ENCODE data around the gene SLC12A5.
A peak's percentile ranks its signal among the peaks of the same experiment; 100 is the strongest.
"Not testable (repeated sequence)": the region's sequence is repeated elsewhere in the genome, so short reads cannot be mapped to it uniquely, and the experiment has no call there.

The SLC12A5 gene

GRCh38 chr20:45995495-45996097 lies 33.4 kb upstream of the SLC12A5 start:
- not testable (repeated sequence) for H3K27me3 ChIP-seq (replicated peaks; ENCODE audit: control insufficient read depth, insufficient read depth, low read length, poor library complexity, severe bottlenecking); H3K9me3 ChIP-seq (ENCODE audit: control insufficient read depth, low read length); H3K4me3 ChIP-seq (ENCODE audit: insufficient read depth, low read depth, low read length, poor library complexity, severe bottlenecking); DNase-seq; H3K27ac ChIP-seq (ENCODE audit: insufficient read depth, low read length, poor library complexity, severe bottlenecking); H3K36me3 ChIP-seq (ENCODE audit: control insufficient read depth, insufficient read depth, low read length)
- peaks cover 32% of the 10 kb centered on the region for H3K4me1 ChIP-seq (ENCODE audit: control insufficient read depth, insufficient read depth, low read length, poor library complexity, severe bottlenecking)

- Histone ChIP-seq H3K36me3 (ENCODE audit: control insufficient read depth, insufficient read depth, low read length) (no peaks in the 10 kb centered on the region), H3K27ac (ENCODE audit: insufficient read depth, low read length, poor library complexity, severe bottlenecking) (no peak overlapping the region), H3K4me1 (ENCODE audit: control insufficient read depth, insufficient read depth, low read length, poor library complexity, severe bottlenecking) (peaks cover 44% of the 10 kb centered on the region), H3K27me3 (replicated peaks; ENCODE audit: control insufficient read depth, insufficient read depth, low read length, poor library complexity, severe bottlenecking) (no peaks in the 10 kb centered on the region), H3K4me3 (ENCODE audit: insufficient read depth, low read depth, low read length, poor library complexity, severe bottlenecking) (no peak overlapping the region), H3K9me3 (ENCODE audit: control insufficient read depth, low read length) (no peaks in the 10 kb centered on the region)
- DNase-seq, result no peak
Measured at GRCh38 chr20:45997187-45997586, 31.8 kb upstream of the SLC12A5 start.

GRCh38 chr20:45998337-45998736 lies 30.7 kb upstream of the SLC12A5 start:
- H3K36me3 ChIP-seq (ENCODE audit: control insufficient read depth, insufficient read depth, low read length), result no peaks in the 10 kb centered on the region
- no peak for DNase-seq
- no peak overlapping the region for H3K27ac ChIP-seq (ENCODE audit: insufficient read depth, low read length, poor library complexity, severe bottlenecking)
- H3K9me3 ChIP-seq (ENCODE audit: control insufficient read depth, low read length), result no peaks in the 10 kb centered on the region
- no peaks in the 10 kb centered on the region for H3K27me3 ChIP-seq (replicated peaks; ENCODE audit: control insufficient read depth, insufficient read depth, low read length, poor library complexity, severe bottlenecking)
- peaks cover 44% of the 10 kb centered on the region for H3K4me1 ChIP-seq (ENCODE audit: control insufficient read depth, insufficient read depth, low read length, poor library complexity, severe bottlenecking)
- H3K4me3 ChIP-seq (ENCODE audit: insufficient read depth, low read depth, low read length, poor library complexity, severe bottlenecking), result no peak overlapping the region

GRCh38 chr20:45998761-45999160 lies 30.3 kb upstream of the SLC12A5 start:
- no peak overlapping the region for H3K4me3 ChIP-seq (ENCODE audit: insufficient read depth, low read depth, low read length, poor library complexity, severe bottlenecking)
- no peak for DNase-seq

GRCh38 chr20:45999557-46000261 lies 29.3 kb upstream of the SLC12A5 start:
- no peaks in the 10 kb centered on the region for H3K36me3 ChIP-seq (ENCODE audit: control insufficient read depth, insufficient read depth, low read length)
- H3K4me1 ChIP-seq (ENCODE audit: control insufficient read depth, insufficient read depth, low read length, poor library complexity, severe bottlenecking), result peaks cover 52% of the 10 kb centered on the region
- H3K27ac ChIP-seq (ENCODE audit: insufficient read depth, low read length, poor library complexity, severe bottlenecking), result no peak overlapping the region
- H3K27me3 ChIP-seq (replicated peaks; ENCODE audit: control insufficient read depth, insufficient read depth, low read length, poor library complexity, severe bottlenecking), result no peaks in the 10 kb centered on the region
- no peaks in the 10 kb centered on the region for H3K9me3 ChIP-seq (ENCODE audit: control insufficient read depth, low read length)
- DNase-seq, result no peak
- no peak overlapping the region for H3K4me3 ChIP-seq (ENCODE audit: insufficient read depth, low read depth, low read length, poor library complexity, severe bottlenecking)

More at GRCh38 chr20:45998761-45999160, 30.3 kb upstream of the SLC12A5 start:
- Histone ChIP-seq H3K36me3 (ENCODE audit: control insufficient read depth, insufficient read depth, low read length) (no peaks in the 10 kb centered on the region), H3K27ac (ENCODE audit: insufficient read depth, low read length, poor library complexity, severe bottlenecking) (no peak overlapping the region), H3K9me3 (ENCODE audit: control insufficient read depth, low read length) (no peaks in the 10 kb centered on the region), H3K27me3 (replicated peaks; ENCODE audit: control insufficient read depth, insufficient read depth, low read length, poor library complexity, severe bottlenecking) (no peaks in the 10 kb centered on the region), H3K4me1 (ENCODE audit: control insufficient read depth, insufficient read depth, low read length, poor library complexity, severe bottlenecking) (peaks cover 44% of the 10 kb centered on the region)

GRCh38 chr20:46000262-46000996 lies 28.6 kb upstream of the SLC12A5 start:
- H3K27ac ChIP-seq (ENCODE audit: insufficient read depth, low read length, poor library complexity, severe bottlenecking), result no peak overlapping the region
- no peaks in the 10 kb centered on the region for H3K9me3 ChIP-seq (ENCODE audit: control insufficient read depth, low read length)
- H3K4me3 ChIP-seq (ENCODE audit: insufficient read depth, low read depth, low read length, poor library complexity, severe bottlenecking), result no peak overlapping the region
- DNase-seq, result no peak
- no peaks in the 10 kb centered on the region for H3K27me3 ChIP-seq (replicated peaks; ENCODE audit: control insufficient read depth, insufficient read depth, low read length, poor library complexity, severe bottlenecking)
- H3K4me1 ChIP-seq (ENCODE audit: control insufficient read depth, insufficient read depth, low read length, poor library complexity, severe bottlenecking), result peaks cover 59% of the 10 kb centered on the region
- H3K36me3 ChIP-seq (ENCODE audit: control insufficient read depth, insufficient read depth, low read length), result no peaks in the 10 kb centered on the region

- Histone ChIP-seq H3K27me3 (replicated peaks; ENCODE audit: control insufficient read depth, insufficient read depth, low read length, poor library complexity, severe bottlenecking) (no peaks in the 10 kb centered on the region), H3K4me3 (ENCODE audit: insufficient read depth, low read depth, low read length, poor library complexity, severe bottlenecking) (no peak overlapping the region), H3K27ac (ENCODE audit: insufficient read depth, low read length, poor library complexity, severe bottlenecking) (no peak overlapping the region), H3K36me3 (ENCODE audit: control insufficient read depth, insufficient read depth, low read length) (no peaks in the 10 kb centered on the region), H3K4me1 (ENCODE audit: control insufficient read depth, insufficient read depth, low read length, poor library complexity, severe bottlenecking) (peaks cover 65% of the 10 kb centered on the region), H3K9me3 (ENCODE audit: control insufficient read depth, low read length) (no peaks in the 10 kb centered on the region)
- DNase-seq, result no peak
Measured at GRCh38 chr20:46001498-46001897, 27.5 kb upstream of the SLC12A5 start.

GRCh38 chr20:46002008-46002407 lies 27.0 kb upstream of the SLC12A5 start:
- no peak overlapping the region for H3K4me3 ChIP-seq (ENCODE audit: insufficient read depth, low read depth, low read length, poor library complexity, severe bottlenecking)
- H3K27ac ChIP-seq (ENCODE audit: insufficient read depth, low read length, poor library complexity, severe bottlenecking), result no peak overlapping the region
- no peak for DNase-seq
- H3K36me3 ChIP-seq (ENCODE audit: control insufficient read depth, insufficient read depth, low read length), result no peaks in the 10 kb centered on the region
- no peaks in the 10 kb centered on the region for H3K9me3 ChIP-seq (ENCODE audit: control insufficient read depth, low read length)
- peaks cover 65% of the 10 kb centered on the region for H3K4me1 ChIP-seq (ENCODE audit: control insufficient read depth, insufficient read depth, low read length, poor library complexity, severe bottlenecking)
- H3K27me3 ChIP-seq (replicated peaks; ENCODE audit: control insufficient read depth, insufficient read depth, low read length, poor library complexity, severe bottlenecking), result no peaks in the 10 kb centered on the region

- Histone ChIP-seq H3K27me3 (replicated peaks; ENCODE audit: control insufficient read depth, insufficient read depth, low read length, poor library complexity, severe bottlenecking) (no peaks in the 10 kb centered on the region), H3K27ac (ENCODE audit: insufficient read depth, low read length, poor library complexity, severe bottlenecking) (no peak overlapping the region), H3K4me1 (ENCODE audit: control insufficient read depth, insufficient read depth, low read length, poor library complexity, severe bottlenecking) (peaks cover 61% of the 10 kb centered on the region), H3K9me3 (ENCODE audit: control insufficient read depth, low read length) (no peaks in the 10 kb centered on the region), H3K4me3 (ENCODE audit: insufficient read depth, low read depth, low read length, poor library complexity, severe bottlenecking) (no peak overlapping the region), H3K36me3 (ENCODE audit: control insufficient read depth, insufficient read depth, low read length) (no peaks in the 10 kb centered on the region)
- no peak for DNase-seq
Measured at GRCh38 chr20:46004187-46004586, 24.8 kb upstream of the SLC12A5 start.

GRCh38 chr20:46004889-46005473 lies 24.0 kb upstream of the SLC12A5 start:
- peak overlapping the region; percentile 47 for H3K4me3 ChIP-seq (ENCODE audit: insufficient read depth, low read depth, low read length, poor library complexity, severe bottlenecking)
- peak in 1 of 3 donors; percentile 17 for DNase-seq
- H3K27ac ChIP-seq (ENCODE audit: insufficient read depth, low read length, poor library complexity, severe bottlenecking), result peak overlapping the region; percentile 52
- H3K4me1 ChIP-seq (ENCODE audit: control insufficient read depth, insufficient read depth, low read length, poor library complexity, severe bottlenecking), result peaks cover 61% of the 10 kb centered on the region
- H3K9me3 ChIP-seq (ENCODE audit: control insufficient read depth, low read length), result no peaks in the 10 kb centered on the region
- no peaks in the 10 kb centered on the region for H3K27me3 ChIP-seq (replicated peaks; ENCODE audit: control insufficient read depth, insufficient read depth, low read length, poor library complexity, severe bottlenecking)
- no peaks in the 10 kb centered on the region for H3K36me3 ChIP-seq (ENCODE audit: control insufficient read depth, insufficient read depth, low read length)

Measured in effector memory CD4-positive, alpha-beta T cell (primary cell).